Measurements from ENCODE around the gene LDLRAD4. TPM values are rescaled to one million over a fixed set of nuclear protein-coding genes. Genes with fewer than 3 reads are reported as not detected.

The LDLRAD4 gene
- total RNA-seq, 4 donors from 2014 or later: 20.4 to 40.4 (median 35.3) TPM

GRCh38 chr18:13364721-13365205 is 146.2 kb downstream of the LDLRAD4 start:
- no peak for TF ChIP-seq EP300 (IDR thresholded peaks at IDR 0.05)
- peak; percentile 23 to 30 for TF ChIP-seq POLR2AphosphoS5 (IDR thresholded peaks at IDR 0.05)
- TF ChIP-seq CTCF (IDR thresholded peaks at IDR 0.05): no peak
- TF ChIP-seq POLR2A (IDR thresholded peaks at IDR 0.05; ENCODE audit: low read depth): no peak
- Histone ChIP-seq H3K4me3 (no peak overlapping the region), H3K36me3 (no peaks in the 10 kb centered on the region), H3K27me3 (no peaks in the 10 kb centered on the region), H3K9me3 (no peaks in the 10 kb centered on the region), H3K27ac (replicated peaks in 1 of 4) (peak overlapping the region in 2 of 4 donors; percentile 24 to 36), H3K4me1 (peaks cover 8 to 30% (median 25%) of the 10 kb centered on the region in 4 donors)
- peak; percentile 60 for DNase-seq (ENCODE audit: extremely low spot score)
- intact Hi-C loops (cut with DNase I): no loop called here
- 65% methylated on average over 7 of the region's 7 CpGs for WGBS

- TF ChIP-seq CTCF (IDR thresholded peaks at IDR 0.05) (no peak), EP300 (IDR thresholded peaks at IDR 0.05) (no peak), POLR2AphosphoS5 (IDR thresholded peaks at IDR 0.05) (no peak), POLR2A (IDR thresholded peaks at IDR 0.05; ENCODE audit: low read depth) (no peak)
- Histone ChIP-seq H3K9me3 (no peaks in the 10 kb centered on the region), H3K27me3 (no peaks in the 10 kb centered on the region), H3K4me1 (peaks cover 8 to 36% (median 31%) of the 10 kb centered on the region in 4 donors), H3K36me3 (no peaks in the 10 kb centered on the region), H3K27ac (replicated peaks in 1 of 4) (no peak overlapping the region), H3K4me3 (no peak overlapping the region)
- DNase-seq (ENCODE audit: extremely low spot score): peak; percentile 45
- WGBS: 84% methylated on average over 3 of the region's 3 CpGs
- intact Hi-C loops (cut with DNase I): no loop called here
Measured at GRCh38 chr18:13366131-13366530, 147.6 kb downstream of the LDLRAD4 start.

- 88% methylated on average over 8 of the region's 8 CpGs for WGBS
- intact Hi-C loops (cut with DNase I): no loop called here
- peaks cover 8 to 39% (median 31%) of the 10 kb centered on the region in 4 donors for H3K4me1 ChIP-seq
Measured at GRCh38 chr18:13366541-13366940, 148.0 kb downstream of the LDLRAD4 start.

GRCh38 chr18:13366962-13367892 is 148.7 kb downstream of the LDLRAD4 start:
- Histone ChIP-seq H3K9me3 (no peaks in the 10 kb centered on the region), H3K27me3 (no peaks in the 10 kb centered on the region), H3K4me3 (no peak overlapping the region), H3K27ac (replicated peaks in 1 of 4) (no peak overlapping the region), H3K4me1 (peaks cover 3 to 46% (median 34%) of the 10 kb centered on the region in 4 donors), H3K36me3 (no peaks in the 10 kb centered on the region)
- WGBS: 81% methylated on average over 26 of the region's 26 CpGs
- TF ChIP-seq POLR2A (IDR thresholded peaks at IDR 0.05; ENCODE audit: low read depth) (no peak), POLR2AphosphoS5 (IDR thresholded peaks at IDR 0.05) (no peak)
- DNase-seq (ENCODE audit: extremely low spot score): peak; percentile 80
- intact Hi-C loops (cut with DNase I): no loop called here

More at GRCh38 chr18:13366541-13366940, 148.0 kb downstream of the LDLRAD4 start:
- TF ChIP-seq CTCF (IDR thresholded peaks at IDR 0.05) (no peak), POLR2AphosphoS5 (IDR thresholded peaks at IDR 0.05) (no peak), EP300 (IDR thresholded peaks at IDR 0.05) (no peak), POLR2A (IDR thresholded peaks at IDR 0.05; ENCODE audit: low read depth) (no peak)
- DNase-seq (ENCODE audit: extremely low spot score): peak; percentile 89
- Histone ChIP-seq H3K4me3 (no peak overlapping the region), H3K9me3 (no peaks in the 10 kb centered on the region), H3K27me3 (no peaks in the 10 kb centered on the region), H3K27ac (replicated peaks in 1 of 4) (no peak overlapping the region), H3K36me3 (no peaks in the 10 kb centered on the region)

GRCh38 chr18:13368080-13368813 is 149.7 kb downstream of the LDLRAD4 start:
- no peak for TF ChIP-seq EP300 (IDR thresholded peaks at IDR 0.05)
- no peak for TF ChIP-seq POLR2AphosphoS5 (IDR thresholded peaks at IDR 0.05)
- no peak for TF ChIP-seq POLR2A (IDR thresholded peaks at IDR 0.05; ENCODE audit: low read depth)
- Histone ChIP-seq H3K9me3 (no peaks in the 10 kb centered on the region), H3K27me3 (no peaks in the 10 kb centered on the region), H3K36me3 (no peaks in the 10 kb centered on the region), H3K27ac (replicated peaks in 1 of 4) (no peak overlapping the region), H3K4me3 (no peak overlapping the region), H3K4me1 (peaks cover 4 to 47% (median 32%) of the 10 kb centered on the region in 4 donors)
- peak; percentile 66 for DNase-seq (ENCODE audit: extremely low spot score)
- intact Hi-C loops (cut with DNase I): no loop called here
- WGBS: 87% methylated on average over 13 of the region's 13 CpGs
